Activated CD8-positive, alpha-beta memory T cell treated with anti-CD3 and anti-CD28 coated beads, Interleukin-2, amount 50 U/mL, for 24 hours (primary cell): ENCODE results near the gene LRRC4C.

Experiments
- DNase-seq: peaks from one replicate; pipeline ENCODE4 v3.0.0-alpha.2; 2020; ENCODE audit errors: extremely low read depth

LRRC4C gene

GRCh38 chr11:41323446-41323845 is 136.0 kb downstream of the LRRC4C start:
- DNase-seq: no peak

- no peak for DNase-seq
Measured at GRCh38 chr11:41320653-41321052, 138.8 kb downstream of the LRRC4C start.

- no peak for DNase-seq
Measured at GRCh38 chr11:41320238-41320637, 139.2 kb downstream of the LRRC4C start.

GRCh38 chr11:41319434-41319833 is 140.0 kb downstream of the LRRC4C start:
- no peak for DNase-seq

GRCh38 chr11:41316751-41317150 is 142.7 kb downstream of the LRRC4C start:
- DNase-seq: no peak

GRCh38 chr11:41313226-41313625 is 146.2 kb downstream of the LRRC4C start:
- no peak for DNase-seq

GRCh38 chr11:41309716-41310115 is 149.7 kb downstream of the LRRC4C start:
- no peak for DNase-seq

GRCh38 chr11:41309111-41309522 is 150.3 kb downstream of the LRRC4C start:
- no peak for DNase-seq

GRCh38 chr11:41308286-41308685 is 151.2 kb downstream of the LRRC4C start:
- no peak for DNase-seq

GRCh38 chr11:41307296-41308080 is 152.0 kb downstream of the LRRC4C start:
- DNase-seq: no peak

GRCh38 chr11:41306431-41306830 is 153.0 kb downstream of the LRRC4C start:
- no peak for DNase-seq

GRCh38 chr11:41301023-41301422 is 158.4 kb downstream of the LRRC4C start:
- no peak for DNase-seq

GRCh38 chr11:41289408-41289807 is 170.0 kb downstream of the LRRC4C start:
- DNase-seq: no peak

GRCh38 chr11:41286751-41287150 is 172.7 kb downstream of the LRRC4C start:
- DNase-seq: no peak

- DNase-seq: no peak
Measured at GRCh38 chr11:41284354-41284753, 175.1 kb downstream of the LRRC4C start.

- no peak for DNase-seq
Measured at GRCh38 chr11:41283191-41283930, 176.1 kb downstream of the LRRC4C start.

GRCh38 chr11:41282395-41282794 is 177.1 kb downstream of the LRRC4C start:
- no peak for DNase-seq

GRCh38 chr11:41281131-41281742 is 178.2 kb downstream of the LRRC4C start:
- DNase-seq: no peak

- no peak for DNase-seq
Measured at GRCh38 chr11:41274831-41275230, 184.6 kb downstream of the LRRC4C start.

GRCh38 chr11:41273908-41274307 is 185.5 kb downstream of the LRRC4C start:
- DNase-seq: no peak

GRCh38 chr11:41267451-41267850 is 192.0 kb downstream of the LRRC4C start:
- DNase-seq: no peak

GRCh38 chr11:41256041-41256440 is 203.4 kb downstream of the LRRC4C start:
- no peak for DNase-seq

GRCh38 chr11:41254966-41255365 is 204.5 kb downstream of the LRRC4C start:
- no peak for DNase-seq
